Activated CD8-positive, alpha-beta memory T cell treated with anti-CD3 and anti-CD28 coated beads, Interleukin-2, amount 50 U/mL, for 1 hour (primary cell): ENCODE measurements around the gene SESTD1.

Experiments used
- DNase-seq: peaks from one replicate; pipeline ENCODE4 v3.0.0-alpha.2; 2020; ENCODE audit errors: extremely low read depth

The SESTD1 gene

GRCh38 chr2:179264368-179265081 lies at the start of gene SESTD1:
TSS of gene SESTD1 (minus strand) at chr2:179264832. CDS start at chr2:179191841, 72,991 bp downstream.
- DNase-seq = no peak

- no peak for DNase-seq
These were observed 48.4 kb upstream of the SESTD1 start for GRCh38 chr2:179313057-179313456.

- DNase-seq = no peak
These were observed 46.5 kb upstream of the SESTD1 start for GRCh38 chr2:179311101-179311500.

GRCh38 chr2:179307616-179308371 lies 43.2 kb upstream of the SESTD1 start:
- DNase-seq = no peak

GRCh38 chr2:179305125-179305524 lies 40.5 kb upstream of the SESTD1 start:
- no peak for DNase-seq

- DNase-seq = no peak
These were observed 39.8 kb upstream of the SESTD1 start for GRCh38 chr2:179304424-179304823.

GRCh38 chr2:179302764-179303571 lies 38.3 kb upstream of the SESTD1 start:
- DNase-seq = no peak

GRCh38 chr2:179302149-179302548 lies 37.5 kb upstream of the SESTD1 start:
- no peak for DNase-seq

GRCh38 chr2:179298666-179299065 lies 34.0 kb upstream of the SESTD1 start:
- no peak for DNase-seq

- no peak for DNase-seq
These were observed 33.3 kb upstream of the SESTD1 start for GRCh38 chr2:179297927-179298326.

GRCh38 chr2:179290329-179290728 lies 25.7 kb upstream of the SESTD1 start:
- DNase-seq = no peak

- DNase-seq = no peak
These were observed 20.4 kb upstream of the SESTD1 start for GRCh38 chr2:179285060-179285459.

GRCh38 chr2:179277429-179278196 lies 13.0 kb upstream of the SESTD1 start:
- DNase-seq = no peak

GRCh38 chr2:179275253-179276012 lies 10.8 kb upstream of the SESTD1 start:
- no peak for DNase-seq

GRCh38 chr2:179274749-179275148 lies 10.1 kb upstream of the SESTD1 start:
- DNase-seq = no peak

GRCh38 chr2:179273461-179273962 lies 8.9 kb upstream of the SESTD1 start:
- DNase-seq = no peak

- DNase-seq = no peak
These were observed 8.0 kb upstream of the SESTD1 start for GRCh38 chr2:179272406-179273192.

GRCh38 chr2:179270689-179271088 lies 6.1 kb upstream of the SESTD1 start:
- no peak for DNase-seq

GRCh38 chr2:179268277-179268925 lies 3.8 kb upstream of the SESTD1 start:
- no peak for DNase-seq
